GM21423 (cell line): Measurements from ENCODE around the gene FBXW7.

Experiments
- ATAC-seq: cut with Tn5 transposase; IDR thresholded peaks from one replicate; pipeline ENCODE4 v1.9.1; 2021; ENCODE audit warnings: mild to moderate bottlenecking, moderate library complexity; ENCODE audit not compliant: unreplicated experiment

FBXW7 gene

GRCh38 chr4:152512483-152512882 lies 23.4 kb downstream of the FBXW7 start:
- ATAC-seq: no peak

GRCh38 chr4:152510349-152511147 lies 25.3 kb downstream of the FBXW7 start:
- ATAC-seq: no peak

- ATAC-seq: peak; percentile 56
Measured at GRCh38 chr4:152509595-152510225, 26.2 kb downstream of the FBXW7 start.

GRCh38 chr4:152508818-152509217 lies 27.1 kb downstream of the FBXW7 start:
- ATAC-seq: no peak

- no peak for ATAC-seq
Measured at GRCh38 chr4:152508386-152508785, 27.5 kb downstream of the FBXW7 start.

GRCh38 chr4:152503653-152504290 lies 32.1 kb downstream of the FBXW7 start:
- ATAC-seq: no peak

GRCh38 chr4:152501846-152502536 lies 33.9 kb downstream of the FBXW7 start:
- ATAC-seq: no peak

GRCh38 chr4:152500800-152501434 lies 35.0 kb downstream of the FBXW7 start:
- peak; percentile 49 for ATAC-seq

GRCh38 chr4:152500275-152500674 lies 35.6 kb downstream of the FBXW7 start:
- no peak for ATAC-seq

GRCh38 chr4:152499344-152499743 lies 36.5 kb downstream of the FBXW7 start:
- no peak for ATAC-seq

- no peak for ATAC-seq
Measured at GRCh38 chr4:152494020-152494419, 41.9 kb downstream of the FBXW7 start.

- ATAC-seq: no peak
Measured at GRCh38 chr4:152488246-152488645, 47.6 kb downstream of the FBXW7 start.

GRCh38 chr4:152486429-152487389 lies 49.2 kb downstream of the FBXW7 start:
- ATAC-seq: no peak

GRCh38 chr4:152485726-152486276 lies 50.1 kb downstream of the FBXW7 start:
- peak; percentile 97 for ATAC-seq

- no peak for ATAC-seq
Measured at GRCh38 chr4:152482211-152482610, 53.7 kb downstream of the FBXW7 start.

GRCh38 chr4:152480901-152481300 lies 55.0 kb downstream of the FBXW7 start:
- ATAC-seq: no peak

- ATAC-seq: no peak
Measured at GRCh38 chr4:152480326-152480725, 55.6 kb downstream of the FBXW7 start.

- ATAC-seq: no peak
Measured at GRCh38 chr4:152479428-152480026, 56.4 kb downstream of the FBXW7 start.
